Activated naive CD8-positive, alpha-beta T cell treated with anti-CD3 and anti-CD28 coated beads, Interleukin-2, amount 10 ng/mL, durations not matched to agents 7 days and 5 days (primary cell): ENCODE measurements around the gene NAT9. TPM values are rescaled to one million over a fixed set of nuclear protein-coding genes. Genes with fewer than 3 reads are reported as not detected.

Source experiments
- ATAC-seq: fragments of 150-1000 bp; cut with Tn5 transposase; one replicate; pipeline ENCODE4 v1.10.0; 2021; ENCODE audit warnings: low read depth, moderate library complexity
- POLR2A ChIA-PET: fragments of 350-600 bp; sonication (Branson Sonifier 250); formaldehyde crosslinking; loops from one replicate; lab custom pipeline; 2021; ENCODE audit warnings: antibody characterized with exemption; lab: Charles Lee
- DNase-seq: peaks from one replicate; pipeline ENCODE4 v3.0.0; 2021
- H3K27ac Mint-ChIP-seq: one replicate; pipeline ENCODE4 v1.8.0; 2022; ENCODE audit warnings: mild to moderate bottlenecking, mixed read lengths
- H3K27me3 Mint-ChIP-seq: one replicate; pipeline ENCODE4 v1.8.0; 2022; ENCODE audit warnings: mild to moderate bottlenecking, moderate library complexity, mixed read lengths
- H3K36me3 Mint-ChIP-seq: one replicate; pipeline ENCODE4 v1.8.0; 2021; ENCODE audit warnings: mild to moderate bottlenecking, mixed read lengths
- H3K4me1 Mint-ChIP-seq: one replicate; pipeline ENCODE4 v1.8.0; 2021; ENCODE audit warnings: mixed read lengths
- H3K4me3 Mint-ChIP-seq: one replicate; pipeline ENCODE4 v1.8.0; 2022; ENCODE audit warnings: mild to moderate bottlenecking, moderate library complexity, mixed read lengths
- H3K9me3 Mint-ChIP-seq: one replicate; pipeline ENCODE4 v1.8.0; 2021; ENCODE audit warnings: mixed read lengths
- total RNA-seq, 2 experiments: library from RNA; stranded (reverse); gene quantifications; one replicate each; pipeline ENCODE4 v1.2.3, GENCODE V29; 2021

The NAT9 gene
- total RNA-seq, 2 experiments from 2014 or later, result 37.6 to 42.1 TPM

- ATAC-seq, result no peak
- no peak overlapping the region for H3K27ac Mint-ChIP-seq
- H3K27me3 Mint-ChIP-seq, result no peaks in the 10 kb centered on the region
- no peaks in the 10 kb centered on the region for H3K9me3 Mint-ChIP-seq
- DNase-seq, result no peak
- peaks cover 6% of the 10 kb centered on the region for H3K36me3 Mint-ChIP-seq
- H3K4me3 Mint-ChIP-seq, result no peak overlapping the region
- H3K4me1 Mint-ChIP-seq, result peaks cover 10% of the 10 kb centered on the region
- POLR2A ChIA-PET, result no interaction called here
These were observed 22.1 kb upstream of the NAT9 start for GRCh38 chr17:74798239-74798707.

GRCh38 chr17:74797824-74798223 lies 21.7 kb upstream of the NAT9 start:
- H3K27me3 Mint-ChIP-seq, result no peaks in the 10 kb centered on the region
- peaks cover 6% of the 10 kb centered on the region for H3K36me3 Mint-ChIP-seq
- DNase-seq, result no peak
- H3K4me1 Mint-ChIP-seq, result peaks cover 10% of the 10 kb centered on the region
- no peak overlapping the region for H3K4me3 Mint-ChIP-seq
- no peaks in the 10 kb centered on the region for H3K9me3 Mint-ChIP-seq
- POLR2A ChIA-PET, result no interaction called here
- H3K27ac Mint-ChIP-seq, result no peak overlapping the region
- no peak for ATAC-seq

DNA sequence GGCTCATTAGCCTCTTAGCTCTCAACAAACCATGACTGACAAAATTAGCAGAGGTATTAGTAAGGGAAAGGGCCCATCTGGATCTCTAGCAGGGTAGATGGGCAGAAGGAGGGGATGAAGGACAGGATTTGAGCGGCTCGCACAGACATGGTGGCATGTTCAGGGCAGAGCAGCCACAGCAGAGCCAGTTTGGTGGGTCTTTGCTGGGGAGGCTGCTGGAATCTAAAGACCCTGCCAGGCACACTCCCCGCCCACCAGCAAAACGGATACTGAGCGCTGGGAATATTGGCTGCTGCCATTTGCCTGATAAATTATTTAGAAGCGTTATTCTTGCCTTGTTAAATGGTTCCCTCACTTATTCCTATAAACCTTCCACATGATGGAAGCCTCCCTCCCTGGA lies 20.7 kb upstream of the NAT9 start:
- POLR2A ChIA-PET, result no interaction called here
- peaks cover 4% of the 10 kb centered on the region for H3K36me3 Mint-ChIP-seq
- no peak overlapping the region for H3K4me3 Mint-ChIP-seq
- H3K9me3 Mint-ChIP-seq, result no peaks in the 10 kb centered on the region
- H3K4me1 Mint-ChIP-seq, result peaks cover 10% of the 10 kb centered on the region
- no peaks in the 10 kb centered on the region for H3K27me3 Mint-ChIP-seq
- DNase-seq (no peak), ATAC-seq (no peak)
- H3K27ac Mint-ChIP-seq, result no peak overlapping the region

DNA sequence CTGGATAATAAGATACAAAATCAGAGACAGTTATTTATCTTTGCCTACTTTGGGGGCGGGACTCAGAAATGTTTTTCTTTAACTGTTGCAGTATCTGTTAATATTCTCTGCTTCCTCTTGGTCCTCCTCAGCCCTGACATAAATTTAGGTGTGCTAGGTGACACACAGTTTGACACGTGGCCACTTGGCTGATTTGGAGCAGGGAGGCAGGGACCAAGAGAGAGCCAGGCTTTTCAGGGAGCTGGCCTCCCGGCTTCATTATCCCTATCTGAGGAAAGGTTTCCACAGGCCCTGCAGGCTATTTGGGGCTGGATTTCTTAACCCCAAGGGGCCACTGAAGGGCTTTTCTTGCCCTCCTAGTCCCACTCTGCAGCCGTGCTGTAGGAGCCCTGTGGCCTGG lies 20.1 kb upstream of the NAT9 start:
- Mint-ChIP-seq H3K27ac (peak overlapping the region; percentile 4), H3K4me1 (peaks cover 14% of the 10 kb centered on the region), H3K4me3 (no peak overlapping the region), H3K36me3 (peaks cover 7% of the 10 kb centered on the region), H3K9me3 (no peaks in the 10 kb centered on the region), H3K27me3 (no peaks in the 10 kb centered on the region)
- ATAC-seq, result no peak
- POLR2A ChIA-PET, result no interaction called here
- no peak for DNase-seq

DNA sequence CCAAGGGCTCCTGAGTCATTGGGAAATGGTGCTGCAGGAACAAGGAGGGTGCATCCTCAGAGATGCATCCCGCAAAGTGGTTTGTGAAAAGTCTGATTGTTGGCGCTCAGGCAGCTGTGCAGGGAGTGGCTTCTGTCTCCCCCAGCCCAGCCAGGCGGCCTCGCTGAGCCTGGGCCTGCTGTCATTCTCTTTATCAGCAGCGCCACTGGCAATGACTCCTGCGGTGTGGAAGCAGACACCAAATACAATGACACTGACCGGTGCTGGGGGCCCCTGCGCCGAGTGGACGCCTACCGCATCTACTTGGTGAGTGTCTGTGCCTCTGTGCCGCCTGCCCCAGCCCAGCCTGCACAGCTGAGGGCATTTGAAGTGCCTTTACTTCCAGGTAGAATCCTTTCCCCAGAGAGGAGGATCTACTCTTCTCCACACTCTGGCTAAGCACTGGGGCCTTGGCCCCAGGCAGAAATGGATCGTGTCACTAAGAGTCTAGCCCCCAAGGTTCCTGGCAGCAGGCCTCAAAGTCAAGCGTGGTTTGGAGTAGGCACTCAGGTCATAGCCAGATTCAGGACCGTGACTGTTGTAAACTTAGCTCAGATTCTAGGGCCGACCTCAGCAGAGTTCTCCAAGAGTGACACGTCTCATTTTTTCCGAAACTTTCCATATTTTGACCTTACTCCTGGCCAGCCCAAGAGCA lies 19.3 kb upstream of the NAT9 start:
- DNase-seq (no peak), ATAC-seq (no peak)
- Mint-ChIP-seq H3K4me3 (no peak overlapping the region), H3K9me3 (no peaks in the 10 kb centered on the region), H3K36me3 (peaks cover 7% of the 10 kb centered on the region), H3K27ac (peak overlapping the region; percentile 4), H3K27me3 (no peaks in the 10 kb centered on the region), H3K4me1 (peaks cover 21% of the 10 kb centered on the region)
- POLR2A ChIA-PET, result no interaction called here

- peaks cover 24% of the 10 kb centered on the region for H3K4me1 Mint-ChIP-seq
- H3K27me3 Mint-ChIP-seq, result no peaks in the 10 kb centered on the region
- peaks cover 9% of the 10 kb centered on the region for H3K36me3 Mint-ChIP-seq
- H3K4me3 Mint-ChIP-seq, result no peak overlapping the region
- no peak for DNase-seq
- no peak for ATAC-seq
- no peaks in the 10 kb centered on the region for H3K9me3 Mint-ChIP-seq
- POLR2A ChIA-PET, result interaction anchor here (1.1 kb wide), 1 partner anchor 69 kb away, joined by 3 read pairs; no protein-coding TSS in a partner anchor
- H3K27ac Mint-ChIP-seq, result peak overlapping the region; percentile 9
These were observed 16.5 kb upstream of the NAT9 start for GRCh38 chr17:74792586-74793105.

GRCh38 chr17:74790161-74791058 lies 14.3 kb upstream of the NAT9 start:
- DNase-seq (no peak), ATAC-seq (no peak)
- H3K4me3 Mint-ChIP-seq, result peak overlapping the region; percentile 53
- POLR2A ChIA-PET, result interaction anchor here (0.6 to 2.3 kb wide), 12 partner anchors 9 to 222 kb away, joined by 3 to 10 read pairs (median 6); partner anchors contain the start of genes MRPL58 and NAT9
- H3K27me3 Mint-ChIP-seq, result no peaks in the 10 kb centered on the region
- peaks cover 32% of the 10 kb centered on the region for H3K4me1 Mint-ChIP-seq
- no peaks in the 10 kb centered on the region for H3K9me3 Mint-ChIP-seq
- H3K27ac Mint-ChIP-seq, result peak overlapping the region; percentile 59
- H3K36me3 Mint-ChIP-seq, result peaks cover 6% of the 10 kb centered on the region

- Mint-ChIP-seq H3K4me3 (peak overlapping the region; percentile 6), H3K36me3 (peaks cover 4% of the 10 kb centered on the region), H3K4me1 (peaks cover 46% of the 10 kb centered on the region), H3K9me3 (no peaks in the 10 kb centered on the region), H3K27ac (peak overlapping the region; percentile 66), H3K27me3 (no peaks in the 10 kb centered on the region)
- POLR2A ChIA-PET, result interaction anchor here (0.7 to 1.2 kb wide), 4 partner anchors 10 to 37 kb away, joined by 3 to 5 read pairs (median 4); partner anchors contain the start of gene NAT9
- DNase-seq (no peak), ATAC-seq (peak; percentile 13)
These were observed 10.4 kb upstream of the NAT9 start for GRCh38 chr17:74786431-74787055.

DNA sequence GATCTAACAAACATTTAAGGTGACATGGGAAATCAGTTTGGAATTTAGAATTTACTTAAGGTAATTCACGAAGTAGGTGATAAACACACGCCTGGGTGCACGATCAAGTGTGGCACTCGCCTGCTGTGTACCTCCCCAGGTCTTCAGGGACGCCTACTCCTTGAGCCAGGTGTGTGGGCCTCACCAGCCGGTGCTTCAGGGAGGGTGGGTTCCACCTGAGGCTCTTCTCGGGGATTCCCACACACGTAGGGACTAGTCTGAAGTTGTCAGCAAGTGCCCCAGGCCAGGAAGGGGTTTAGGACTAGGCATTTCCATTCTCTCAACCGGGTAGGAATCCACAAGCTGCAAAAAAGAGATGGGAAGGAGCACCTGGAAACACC lies 9.8 kb upstream of the NAT9 start:
- Mint-ChIP-seq H3K36me3 (peaks cover 4% of the 10 kb centered on the region), H3K27me3 (no peaks in the 10 kb centered on the region), H3K27ac (peak overlapping the region; percentile 66), H3K9me3 (no peaks in the 10 kb centered on the region), H3K4me3 (peak overlapping the region; percentile 6), H3K4me1 (peaks cover 44% of the 10 kb centered on the region)
- no peak for DNase-seq
- ATAC-seq, result no peak
- POLR2A ChIA-PET, result interaction anchor here (0.9 to 1.5 kb wide), 2 partner anchors 10 to 36 kb away, joined by 4 to 5 read pairs; partner anchors contain the start of gene NAT9

GRCh38 chr17:74785096-74785980 lies 9.2 kb upstream of the NAT9 start:
- Mint-ChIP-seq H3K36me3 (peaks cover 2% of the 10 kb centered on the region), H3K27ac (peak overlapping the region; percentile 66), H3K4me1 (peaks cover 44% of the 10 kb centered on the region), H3K9me3 (no peaks in the 10 kb centered on the region), H3K4me3 (peak overlapping the region; percentile 6), H3K27me3 (no peaks in the 10 kb centered on the region)
- ATAC-seq, result peak; percentile 15
- DNase-seq, result no peak
- POLR2A ChIA-PET, result interaction anchor here (0.9 to 1.5 kb wide), 4 partner anchors 9 to 40 kb away, joined by 3 to 5 read pairs (median 4); partner anchors contain the start of gene NAT9

DNA sequence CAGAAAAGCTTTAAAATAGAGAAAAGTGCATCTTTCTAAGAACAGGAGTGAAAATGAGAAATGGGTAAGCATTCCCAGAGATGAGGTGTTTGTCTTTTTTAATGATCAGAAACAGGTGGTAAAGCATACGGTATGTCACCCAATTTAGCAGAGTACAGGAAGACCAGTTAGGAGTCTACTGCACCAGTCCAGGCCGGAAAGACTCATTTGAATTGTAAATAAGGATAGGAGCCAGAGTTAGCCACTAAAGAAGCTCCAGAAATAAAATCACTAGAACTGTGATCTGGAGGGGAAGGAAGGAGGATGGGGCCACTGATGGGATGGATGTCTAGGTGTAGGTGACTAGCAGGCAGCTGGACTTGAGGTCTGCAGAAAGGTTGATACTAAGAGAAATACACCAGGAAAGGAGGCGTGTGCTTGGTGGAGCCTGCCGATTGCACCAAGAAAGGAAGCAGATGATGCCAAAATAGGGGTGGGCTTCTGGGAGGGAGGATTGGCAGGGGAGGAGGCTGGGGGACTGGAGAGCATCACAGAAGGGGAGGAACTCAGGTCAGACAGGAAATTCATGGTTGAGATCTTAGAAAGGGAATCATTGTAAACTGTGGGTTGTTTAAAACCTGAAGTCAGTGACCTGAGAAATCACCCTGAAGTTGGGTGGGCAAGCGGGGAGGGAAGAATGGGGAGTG lies 8.1 kb upstream of the NAT9 start:
- POLR2A ChIA-PET, result interaction anchor here (0.9 to 1.5 kb wide), 3 partner anchors 13 to 38 kb away, joined by 3 to 5 read pairs (median 4); no protein-coding TSS in a partner anchor
- DNase-seq (no peak), ATAC-seq (no peak)
- Mint-ChIP-seq H3K36me3 (peaks cover 3% of the 10 kb centered on the region), H3K4me1 (peaks cover 48% of the 10 kb centered on the region), H3K27ac (peak overlapping the region; percentile 66), H3K27me3 (no peaks in the 10 kb centered on the region), H3K9me3 (no peaks in the 10 kb centered on the region), H3K4me3 (no peak overlapping the region)
